Right atrium auricular region (tissue), 2 donors: ENCODE data around the gene SNED1. TPM values are rescaled to one million over a fixed set of nuclear protein-coding genes. Genes with fewer than 3 reads are reported as not detected.

Experiments
- DNase-seq: peaks from one replicate; pipeline ENCODE4 v3.0.0-alpha.2; 2019; ENCODE audit warnings: low spot score
- H3K27ac ChIP-seq, 2 donors: fragments of 200-600 bp; sonication (generic); 1 replicate in 1 of 2; 2 replicates in 1 of 2; pipeline ENCODE4 v1.5.1; 2016 to 2019
- H3K27me3 ChIP-seq, 2 donors: fragments of 200-600 bp; sonication (generic); one replicate each; pipeline versions ENCODE4 v1.5.1 to v1.6.0; 2017 to 2019
- H3K36me3 ChIP-seq: fragments of 200-600 bp; sonication (generic); one replicate; pipeline ENCODE4 v1.5.1; 2016
- H3K4me1 ChIP-seq, 2 donors: fragments of 200-600 bp; sonication (generic); one replicate each; pipeline versions ENCODE4 v1.5.1 to v1.6.0; 2017 to 2019
- H3K4me3 ChIP-seq, 2 donors: fragments of 200-600 bp; sonication (generic); 1 replicate in 1 of 2; 2 replicates in 1 of 2; pipeline ENCODE4 v1.5.1; 2017 to 2019; ENCODE audit warnings: mild to moderate bottlenecking in 1 of 2, moderate library complexity in 1 of 2
- H3K9me3 ChIP-seq, 2 donors: fragments of 200-600 bp; sonication (generic); one replicate each; pipeline ENCODE4 v1.5.1; 2019
- total RNA-seq, 2 donors: library from RNA; depleted of rRNA; stranded (reverse); fragments of >200 nt; gene quantifications; one replicate each; pipeline ENCODE4 v1.1.0, GENCODE V29; 2016
- TF ChIP-seq, protein P1 (sequence below), 2 donors: fragments of 200-600 bp; sonication (generic); IDR thresholded peaks; one replicate each; pipeline ENCODE4 v1.5.1; 2019; ENCODE audit warnings: antibody characterized with exemption in 2 of 2

The SNED1 gene
- total RNA-seq, 2 donors from 2014 or later, result 9.9 to 16.4 TPM

DNA sequence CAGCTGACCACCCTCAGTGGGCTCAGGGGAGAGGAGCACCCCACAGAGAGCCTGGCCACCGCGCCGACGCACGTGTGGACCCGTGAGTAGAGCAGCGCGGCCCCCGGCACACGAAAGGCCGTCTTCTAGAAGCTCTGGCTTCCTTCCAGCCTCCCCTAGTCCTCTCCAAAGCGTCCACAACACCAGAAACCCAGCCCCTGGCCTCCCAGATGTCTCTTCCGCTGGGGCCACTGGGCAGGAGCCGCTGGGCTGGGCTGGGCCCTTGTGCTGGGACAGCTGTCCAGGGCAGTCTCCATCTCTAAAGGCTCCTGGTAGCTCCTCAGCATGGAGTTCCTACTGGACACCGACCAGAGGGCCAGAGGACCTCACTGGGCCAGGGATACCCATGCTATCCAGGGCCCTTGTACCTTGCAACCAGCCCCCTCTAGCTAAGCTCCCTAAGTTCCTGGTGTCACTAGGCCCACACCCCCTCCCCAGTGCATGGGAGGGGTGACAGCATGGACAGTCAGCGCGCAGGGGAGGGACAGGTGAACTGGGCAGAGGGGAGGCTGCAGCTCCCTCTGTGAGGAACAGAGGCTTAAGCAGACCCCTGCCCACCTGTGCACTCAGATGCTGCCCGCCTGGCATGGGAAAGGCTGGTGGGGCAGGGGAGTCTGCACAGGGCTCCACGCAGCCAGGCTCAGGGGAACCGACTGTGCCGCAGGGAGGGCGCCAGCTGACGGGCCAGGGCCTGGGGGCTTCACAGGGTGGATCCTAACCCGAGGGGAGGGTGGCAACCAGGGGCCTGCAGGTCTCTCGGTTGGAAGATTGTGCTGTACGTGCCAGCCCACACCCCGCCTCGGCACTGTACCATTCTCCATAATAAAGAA, 70.8 kb downstream of the SNED1 start:
- Histone ChIP-seq H3K4me1 (no peaks in the 10 kb centered on the region), H3K4me3 (no peak overlapping the region), H3K9me3 (no peaks in the 10 kb centered on the region), H3K27ac (no peak overlapping the region), H3K36me3 (peaks cover 14% of the 10 kb centered on the region), H3K27me3 (no peaks in the 10 kb centered on the region)
- TF ChIP-seq, protein P1, sequence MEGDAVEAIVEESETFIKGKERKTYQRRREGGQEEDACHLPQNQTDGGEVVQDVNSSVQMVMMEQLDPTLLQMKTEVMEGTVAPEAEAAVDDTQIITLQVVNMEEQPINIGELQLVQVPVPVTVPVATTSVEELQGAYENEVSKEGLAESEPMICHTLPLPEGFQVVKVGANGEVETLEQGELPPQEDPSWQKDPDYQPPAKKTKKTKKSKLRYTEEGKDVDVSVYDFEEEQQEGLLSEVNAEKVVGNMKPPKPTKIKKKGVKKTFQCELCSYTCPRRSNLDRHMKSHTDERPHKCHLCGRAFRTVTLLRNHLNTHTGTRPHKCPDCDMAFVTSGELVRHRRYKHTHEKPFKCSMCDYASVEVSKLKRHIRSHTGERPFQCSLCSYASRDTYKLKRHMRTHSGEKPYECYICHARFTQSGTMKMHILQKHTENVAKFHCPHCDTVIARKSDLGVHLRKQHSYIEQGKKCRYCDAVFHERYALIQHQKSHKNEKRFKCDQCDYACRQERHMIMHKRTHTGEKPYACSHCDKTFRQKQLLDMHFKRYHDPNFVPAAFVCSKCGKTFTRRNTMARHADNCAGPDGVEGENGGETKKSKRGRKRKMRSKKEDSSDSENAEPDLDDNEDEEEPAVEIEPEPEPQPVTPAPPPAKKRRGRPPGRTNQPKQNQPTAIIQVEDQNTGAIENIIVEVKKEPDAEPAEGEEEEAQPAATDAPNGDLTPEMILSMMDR (IDR thresholded peaks at IDR 0.05), result no peak
- no peak for DNase-seq

DNA sequence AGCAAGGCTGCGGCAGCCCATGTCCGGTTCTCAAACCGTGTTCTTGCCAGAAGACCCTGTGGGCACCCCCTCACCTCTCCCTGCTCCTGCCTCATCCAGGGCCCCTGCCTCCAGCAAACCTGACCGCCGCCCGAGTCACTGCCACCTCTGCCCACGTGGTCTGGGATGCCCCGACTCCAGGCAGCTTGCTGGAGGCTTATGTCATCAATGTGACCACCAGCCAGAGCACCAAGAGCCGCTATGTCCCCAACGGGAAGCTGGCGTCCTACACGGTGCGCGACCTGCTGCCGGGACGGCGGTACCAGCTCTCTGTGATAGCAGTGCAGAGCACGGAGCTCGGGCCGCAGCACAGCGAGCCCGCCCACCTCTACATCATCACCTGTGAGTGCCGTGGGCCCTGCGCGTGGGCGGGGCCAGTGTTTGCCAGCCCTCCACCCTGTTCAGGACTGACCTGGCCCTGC, 71.4 kb downstream of the SNED1 start:
- Histone ChIP-seq H3K4me3 (no peak overlapping the region), H3K27me3 (no peaks in the 10 kb centered on the region), H3K27ac (no peak overlapping the region), H3K4me1 (no peaks in the 10 kb centered on the region), H3K9me3 (no peaks in the 10 kb centered on the region), H3K36me3 (peaks cover 21% of the 10 kb centered on the region)
- TF ChIP-seq, protein P1 (IDR thresholded peaks at IDR 0.05), result no peak
- DNase-seq, result no peak

DNA sequence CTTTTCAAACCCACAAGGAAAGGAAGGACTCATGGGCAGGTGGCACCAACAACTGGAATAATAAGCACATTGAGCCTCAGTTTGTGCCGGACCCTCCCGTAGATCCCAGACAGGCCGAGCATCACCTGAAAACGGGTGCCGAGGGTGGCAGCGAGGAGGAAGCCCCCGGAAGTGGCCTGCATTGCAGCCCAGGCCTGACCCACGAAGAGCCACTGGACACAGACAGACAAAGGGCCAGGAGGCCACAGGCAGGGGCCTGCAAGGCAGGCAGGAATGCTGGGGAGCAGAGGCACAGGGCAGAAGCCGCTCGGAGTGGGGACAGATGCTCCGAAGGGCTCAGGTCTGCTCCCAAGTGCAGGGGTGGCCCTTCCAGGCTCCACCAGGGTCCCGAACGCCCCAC, 71.9 kb downstream of the SNED1 start:
- H3K9me3 ChIP-seq, result no peaks in the 10 kb centered on the region
- no peaks in the 10 kb centered on the region for H3K27me3 ChIP-seq
- no peak for DNase-seq
- TF ChIP-seq, protein P1 (IDR thresholded peaks at IDR 0.05), result no peak
- peaks cover 26% of the 10 kb centered on the region for H3K36me3 ChIP-seq
- no peak overlapping the region for H3K4me3 ChIP-seq
- no peak overlapping the region for H3K27ac ChIP-seq
- no peaks in the 10 kb centered on the region for H3K4me1 ChIP-seq

DNA sequence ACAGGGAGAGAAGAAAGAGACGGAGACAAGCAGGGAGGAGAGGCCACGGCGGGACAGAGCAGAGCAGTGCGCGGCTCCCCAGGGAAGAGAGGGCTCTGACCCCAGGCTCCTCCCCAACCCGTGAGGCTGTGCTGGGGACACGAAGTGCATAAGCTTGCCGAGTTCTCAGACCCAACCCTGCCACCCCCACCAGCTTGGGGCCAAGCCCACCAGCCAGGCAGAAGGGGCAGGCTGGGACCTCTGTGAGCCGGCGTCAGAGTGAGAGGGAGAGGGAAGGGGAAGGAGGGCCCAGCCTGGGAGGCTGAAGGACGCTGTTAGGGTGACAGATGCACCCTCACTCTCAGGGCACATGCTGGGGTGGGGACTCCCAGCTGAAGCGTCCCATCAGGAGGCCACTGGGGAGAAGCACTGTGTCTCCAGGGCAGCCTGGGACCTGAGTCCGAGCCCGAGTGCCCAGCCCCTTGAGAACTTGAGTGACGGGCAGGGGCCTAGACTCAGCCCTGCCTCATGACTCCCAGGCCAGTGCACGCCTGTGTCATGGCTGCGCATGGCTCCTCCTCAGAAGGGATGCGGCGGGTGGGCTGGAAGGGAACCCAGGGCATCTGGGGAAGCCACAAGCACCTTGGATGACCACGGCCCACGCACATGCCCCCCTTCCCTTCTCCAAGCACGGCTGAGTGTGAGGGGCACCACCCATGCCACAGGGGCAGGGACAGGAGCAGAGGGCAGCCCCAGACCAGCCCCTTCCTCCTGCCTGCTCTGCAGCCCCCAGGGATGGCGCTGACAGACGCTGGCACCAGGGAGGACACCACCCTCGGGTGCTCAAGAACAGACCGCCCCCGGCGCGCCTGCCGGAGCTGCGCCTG, 72.6 kb downstream of the SNED1 start:
- Histone ChIP-seq H3K27ac (no peak overlapping the region), H3K27me3 (no peaks in the 10 kb centered on the region), H3K4me1 (no peaks in the 10 kb centered on the region), H3K4me3 (no peak overlapping the region), H3K9me3 (no peaks in the 10 kb centered on the region), H3K36me3 (peaks cover 29% of the 10 kb centered on the region)
- TF ChIP-seq, protein P1 (IDR thresholded peaks at IDR 0.05), result no peak
- no peak for DNase-seq

DNA sequence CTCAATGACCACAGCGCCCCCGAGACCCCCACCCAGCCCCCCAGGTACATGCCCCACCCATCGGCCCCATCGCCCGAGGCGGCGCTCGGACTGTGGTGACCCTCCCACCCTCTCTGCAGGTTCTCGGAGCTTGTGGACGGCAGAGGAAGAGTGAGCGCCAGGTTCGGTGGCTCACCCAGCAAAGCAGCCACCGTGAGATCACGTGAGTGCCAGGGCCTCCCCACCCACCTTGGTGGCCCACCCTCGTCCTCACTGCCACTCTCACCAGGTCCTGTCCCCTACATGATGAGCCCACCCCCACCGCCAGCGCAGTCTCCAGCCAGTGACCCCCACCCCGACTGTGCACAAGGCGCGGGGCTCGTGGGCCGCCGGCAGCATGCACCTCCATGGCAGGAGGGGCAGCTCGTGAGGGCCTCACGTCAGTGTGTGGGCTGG, 73.3 kb downstream of the SNED1 start:
- Histone ChIP-seq H3K4me1 (no peaks in the 10 kb centered on the region), H3K27ac (no peak overlapping the region), H3K27me3 (no peaks in the 10 kb centered on the region), H3K4me3 (no peak overlapping the region), H3K9me3 (no peaks in the 10 kb centered on the region), H3K36me3 (peaks cover 29% of the 10 kb centered on the region)
- DNase-seq, result no peak
- TF ChIP-seq, protein P1 (IDR thresholded peaks at IDR 0.05), result no peak
